Body of pancreas (tissue), 4 donors: ENCODE measurements around the gene MEN1.

ENCODE experiments used
- CTCF ChIP-seq, 7 experiments: fragments of 450-650 bp in 4 of 7; fragments of 200-600 bp in 3 of 7; sonication (generic) in 3 of 7; IDR thresholded peaks; one replicate each; pipeline ENCODE4 v1.5.1; 2016 to 2019; ENCODE audit warnings: antibody characterized with exemption in 7 of 7
- POLR2A ChIP-seq, 3 donors: fragments of 450-650 bp; IDR thresholded peaks; one replicate each; pipeline ENCODE4 v1.6.1; 2016; ENCODE audit warnings: antibody characterized with exemption in 3 of 3, mild to moderate bottlenecking in 2 of 3

DNA sequence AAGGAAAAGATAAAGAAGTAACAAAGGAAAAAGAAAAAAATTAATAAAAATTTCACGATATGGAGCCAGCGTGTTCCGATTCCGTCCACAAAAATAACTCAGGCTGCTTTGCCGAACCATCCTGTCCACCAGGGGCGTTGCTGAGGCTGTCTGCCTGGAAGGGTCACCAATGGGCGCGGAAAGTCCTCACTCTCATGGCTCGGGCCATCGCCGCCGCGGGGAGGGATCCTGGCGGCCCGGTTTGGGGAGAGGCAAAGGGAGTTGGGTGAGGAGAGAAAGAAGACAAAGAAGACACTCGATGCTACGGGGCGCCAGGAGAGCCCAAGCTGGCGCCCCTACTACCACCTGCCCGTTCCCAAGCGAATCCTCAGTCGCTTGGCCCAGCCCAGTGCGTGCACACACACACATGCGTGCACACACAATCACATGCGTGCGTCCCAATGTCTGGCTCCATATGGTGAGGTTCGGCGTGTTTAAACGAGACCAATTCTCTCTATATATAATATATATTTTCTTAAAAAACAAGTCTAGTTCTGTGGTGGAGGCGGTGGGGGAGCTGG is 45.0 kb downstream of the MEN1 start:
- TF ChIP-seq POLR2A (IDR thresholded peaks at IDR 0.05) (no peak), CTCF (IDR thresholded peaks at IDR 0.05) (peak in 2 of 7 experiments; percentile 15 to 18)
